Activated CD4-positive, alpha-beta memory T cell treated with anti-CD3 and anti-CD28 coated beads, Interleukin-2, amount 10 ng/mL, durations not matched to agents 7 days and 5 days (primary cell): ENCODE measurements around the gene SFPQ. TPM values are rescaled to one million over a fixed set of nuclear protein-coding genes. Genes with fewer than 3 reads are reported as not detected.

Experiments used
- CTCF ChIA-PET: fragments of 350-600 bp; sonication (Branson Sonifier 250); formaldehyde crosslinking; loops from one replicate; lab custom pipeline; 2021; ENCODE audit warnings: antibody characterized with exemption, inconsistent platforms; lab: Charles Lee
- POLR2A ChIA-PET: fragments of 350-600 bp; sonication (Branson Sonifier 250); formaldehyde crosslinking; loops from one replicate; lab custom pipeline; 2021; ENCODE audit warnings: antibody characterized with exemption; lab: Charles Lee
- DNase-seq: peaks from one replicate; pipeline ENCODE4 v3.0.0-alpha.2; 2020
- H3K27ac Mint-ChIP-seq: one replicate; pipeline ENCODE4 v1.8.0; 2021; ENCODE audit warnings: mild to moderate bottlenecking, mixed read lengths
- H3K27me3 Mint-ChIP-seq: one replicate; pipeline ENCODE4 v1.8.0; 2021; ENCODE audit warnings: mixed read lengths
- H3K36me3 Mint-ChIP-seq: one replicate; pipeline ENCODE4 v1.8.0; 2021; ENCODE audit warnings: low read depth, mixed read lengths
- H3K4me1 Mint-ChIP-seq: one replicate; pipeline ENCODE4 v1.8.0; 2021; ENCODE audit warnings: mixed read lengths
- H3K4me3 Mint-ChIP-seq: one replicate; pipeline ENCODE4 v1.8.0; 2021; ENCODE audit warnings: mild to moderate bottlenecking, mixed read lengths
- H3K9me3 Mint-ChIP-seq: one replicate; pipeline ENCODE4 v1.8.0; 2021; ENCODE audit warnings: mixed read lengths
- total RNA-seq, 2 experiments: library from RNA; stranded (reverse); gene quantifications; one replicate each; pipeline ENCODE4 v1.2.3, GENCODE V29; 2021

Gene SFPQ
- total RNA-seq, 2 experiments from 2014 or later: 319 to 328 TPM

DNA sequence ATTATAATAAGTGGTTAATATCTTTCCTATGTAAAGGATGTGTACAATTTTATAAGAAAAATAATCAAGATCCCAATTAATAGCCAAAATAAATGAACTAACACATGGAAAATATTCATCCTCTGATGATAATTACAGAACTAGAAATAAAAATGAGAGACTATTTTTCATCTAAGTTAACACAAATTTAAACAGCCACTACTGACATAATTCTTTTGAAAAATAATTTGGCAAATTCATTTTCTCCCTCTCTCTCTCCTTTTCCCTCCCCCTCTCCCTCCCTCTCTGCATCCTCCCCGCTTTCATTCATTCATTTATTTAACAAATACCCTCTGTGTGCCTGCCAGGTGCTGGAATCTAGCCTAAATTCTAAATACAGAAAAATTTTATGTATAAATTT is 10.3 kb upstream of the SFPQ start:
- H3K4me1 Mint-ChIP-seq: peaks cover 5% of the 10 kb centered on the region
- DNase-seq: no peak
- peaks cover 5% of the 10 kb centered on the region for H3K27me3 Mint-ChIP-seq
- no peaks in the 10 kb centered on the region for H3K36me3 Mint-ChIP-seq
- H3K9me3 Mint-ChIP-seq: no peaks in the 10 kb centered on the region
- POLR2A ChIA-PET: no interaction called here
- CTCF ChIA-PET: interaction anchor here (0.9 kb wide), 1 partner anchor 11 kb away, joined by 3 read pairs; no protein-coding TSS in a partner anchor
- no peak overlapping the region for H3K27ac Mint-ChIP-seq
- no peak overlapping the region for H3K4me3 Mint-ChIP-seq

DNA sequence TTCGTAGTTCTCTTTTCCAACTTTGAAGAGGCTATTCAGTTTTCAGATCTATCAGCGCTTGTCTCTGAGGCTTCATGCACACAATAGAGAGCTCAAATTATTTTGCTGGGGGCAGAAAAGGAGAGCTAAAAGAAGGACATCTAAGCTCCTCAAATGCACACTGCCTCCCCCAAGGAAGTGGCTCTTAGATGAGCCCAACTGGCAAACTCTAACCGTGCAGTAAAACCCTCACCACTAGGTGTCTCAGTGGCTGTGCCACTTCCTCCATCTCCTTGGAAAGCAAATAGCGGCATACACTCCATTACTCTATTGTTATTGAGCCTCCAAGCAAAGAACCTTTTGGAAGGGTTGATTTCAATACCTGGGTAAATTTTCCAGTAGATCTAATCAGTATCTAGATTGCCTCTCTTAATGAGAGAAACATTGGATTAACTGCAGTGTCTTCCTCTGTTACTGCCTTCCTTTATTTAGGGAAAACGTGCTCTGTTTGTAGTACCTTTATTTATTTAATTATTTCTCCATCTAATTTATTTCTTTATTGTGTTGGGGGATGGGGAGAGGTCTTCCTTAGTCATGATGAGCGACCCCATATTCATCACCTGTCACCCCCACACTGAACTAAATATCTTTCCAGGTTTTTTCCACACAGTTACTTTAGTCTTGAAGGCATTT is 9.2 kb upstream of the SFPQ start:
- Mint-ChIP-seq H3K4me3 (no peak overlapping the region), H3K27ac (no peak overlapping the region), H3K36me3 (no peaks in the 10 kb centered on the region), H3K9me3 (no peaks in the 10 kb centered on the region), H3K27me3 (peaks cover 9% of the 10 kb centered on the region), H3K4me1 (peaks cover 5% of the 10 kb centered on the region)
- ChIA-PET CTCF (interaction anchor here (0.6 to 1.4 kb wide), 10 partner anchors 9 to 362 kb away, joined by 3 to 7 read pairs (median 4); partner anchors contain the start of gene SFPQ), POLR2A (interaction anchor here (0.6 to 1.9 kb wide), 5 partner anchors 9 to 354 kb away, joined by 3 to 8 read pairs (median 3); partner anchors contain the start of gene SFPQ)
- peak; percentile 76 for DNase-seq

DNA sequence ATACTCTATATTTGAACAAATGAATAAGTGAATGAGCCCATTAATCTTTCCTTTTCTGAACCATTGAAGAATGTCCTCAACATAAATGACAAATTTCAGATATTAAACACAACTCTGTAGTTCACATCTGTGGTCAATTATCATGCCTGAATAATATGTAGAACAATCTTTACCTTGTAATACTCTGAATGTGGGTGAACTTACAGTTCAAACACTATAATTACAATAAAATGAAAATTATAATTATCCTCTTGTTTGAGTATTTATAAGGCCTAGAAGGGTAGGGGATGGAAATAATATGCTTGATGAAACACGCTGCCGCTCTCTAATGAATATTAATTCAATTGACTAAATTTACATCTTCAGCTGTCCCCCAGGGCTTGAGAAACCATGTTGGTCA is 8.7 kb upstream of the SFPQ start:
- Mint-ChIP-seq H3K9me3 (no peaks in the 10 kb centered on the region), H3K4me1 (peaks cover 5% of the 10 kb centered on the region), H3K4me3 (no peak overlapping the region), H3K36me3 (no peaks in the 10 kb centered on the region), H3K27ac (no peak overlapping the region), H3K27me3 (peaks cover 9% of the 10 kb centered on the region)
- DNase-seq: no peak
- POLR2A ChIA-PET: interaction anchor here (0.9 to 1.9 kb wide), 4 partner anchors 9 to 354 kb away, joined by 3 to 8 read pairs (median 4); partner anchors contain the start of gene SFPQ
- CTCF ChIA-PET: interaction anchor here (0.6 to 1.4 kb wide), 8 partner anchors 9 to 363 kb away, joined by 3 to 7 read pairs (median 4); partner anchors contain the start of gene SFPQ

DNA sequence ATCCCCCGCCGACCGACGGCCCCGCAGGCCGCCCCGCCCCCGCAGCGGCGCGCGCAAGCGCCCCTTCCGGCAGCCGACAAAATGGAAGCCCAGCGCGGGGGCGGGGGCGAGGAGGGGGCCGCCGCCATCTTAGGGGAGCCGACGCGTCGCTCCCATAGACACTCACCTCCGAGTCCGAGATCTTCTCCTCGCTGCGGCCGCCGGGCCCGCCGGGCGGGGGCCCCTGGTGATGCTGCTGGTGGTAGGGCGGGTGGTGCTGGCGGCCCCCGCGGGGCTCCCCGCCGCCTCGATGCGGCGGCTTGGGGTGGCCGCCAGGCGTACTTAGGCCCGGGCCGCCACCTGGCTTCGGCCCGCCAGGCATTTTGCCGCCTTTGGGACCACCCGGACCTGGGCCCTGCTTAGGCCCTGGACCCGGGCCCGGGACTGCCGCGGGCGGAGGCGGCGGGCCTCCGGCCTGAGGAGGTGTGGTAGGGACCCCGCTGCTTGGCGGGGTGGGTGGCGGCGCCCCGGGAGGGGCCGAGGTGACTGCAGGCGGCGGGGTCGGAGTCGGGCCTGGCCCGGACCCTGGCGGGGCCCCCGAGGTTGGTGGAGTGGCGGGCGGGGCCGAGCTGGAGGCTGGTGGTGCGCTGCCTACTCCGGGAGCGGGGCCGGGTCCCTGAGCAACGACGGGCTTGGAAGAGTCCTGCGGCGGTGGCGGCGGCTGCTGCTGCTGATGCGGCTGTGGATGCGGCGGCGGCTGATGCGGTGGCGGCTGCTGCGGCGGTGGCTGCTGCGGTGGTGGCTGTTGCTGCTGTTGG is 691 bp downstream of the SFPQ start:
- DNase-seq: peak; percentile 89
- no peaks in the 10 kb centered on the region for H3K9me3 Mint-ChIP-seq
- peak overlapping the region; percentile 94 for H3K4me3 Mint-ChIP-seq
- peak overlapping the region; percentile 99 for H3K27ac Mint-ChIP-seq
- H3K4me1 Mint-ChIP-seq: peaks cover 52% of the 10 kb centered on the region
- H3K36me3 Mint-ChIP-seq: peaks cover 46% of the 10 kb centered on the region
- H3K27me3 Mint-ChIP-seq: no peaks in the 10 kb centered on the region
- ChIA-PET CTCF (interaction anchor here (0.7 to 1.0 kb wide), 4 partner anchors 10 to 340 kb away, joined by 3 to 7 read pairs (median 4); no protein-coding TSS in a partner anchor), POLR2A (interaction anchor here (1.0 to 2.9 kb wide), 20 partner anchors 9 to 577 kb away, joined by 3 to 13 read pairs (median 5); partner anchors contain the start of genes CLSPN, KIAA0319L, NCDN and TFAP2E)

DNA sequence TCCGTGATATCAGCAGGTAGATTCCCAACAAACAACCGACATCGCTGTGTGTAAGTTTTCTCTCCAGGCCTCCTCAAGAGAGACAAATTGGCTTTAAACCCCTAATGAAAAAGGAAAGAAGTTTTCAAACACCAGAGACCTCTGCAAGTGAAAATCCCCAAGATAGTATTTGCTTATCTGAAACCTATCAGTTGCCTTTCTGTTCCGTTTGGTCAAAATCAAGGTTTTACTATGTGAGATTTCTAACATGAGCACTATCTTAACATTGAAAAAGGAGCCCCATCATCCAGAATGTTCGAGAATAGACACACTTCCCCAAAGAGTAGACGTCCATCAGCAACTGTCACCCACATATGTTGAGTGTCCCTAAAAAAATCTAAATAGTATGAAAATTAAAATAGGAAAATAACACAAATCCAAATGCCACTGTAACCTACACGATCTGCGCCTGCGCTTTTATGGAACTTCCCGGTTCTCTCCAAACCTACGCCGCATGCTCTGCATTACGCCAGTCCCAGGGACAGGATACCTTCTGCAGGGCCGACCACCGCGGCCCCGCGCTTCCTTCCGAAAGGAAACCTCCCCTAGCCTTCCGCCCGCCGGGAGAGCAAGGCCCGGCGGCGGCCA is 1.4 kb downstream of the SFPQ start:
- Mint-ChIP-seq H3K4me1 (peaks cover 59% of the 10 kb centered on the region), H3K27ac (peak overlapping the region; percentile 89), H3K36me3 (peaks cover 53% of the 10 kb centered on the region), H3K27me3 (no peaks in the 10 kb centered on the region), H3K4me3 (peak overlapping the region; percentile 94), H3K9me3 (no peaks in the 10 kb centered on the region)
- CTCF ChIA-PET: interaction anchor here (0.8 kb wide), 1 partner anchor 113 kb away, joined by 3 read pairs; the partner anchor contains the start of gene ZMYM1
- POLR2A ChIA-PET: interaction anchor here (0.5 to 3.1 kb wide), 11 partner anchors 8 to 578 kb away, joined by 3 to 20 read pairs (median 8); partner anchors contain the start of genes CLSPN, SMIM12, TMEM35B and ZMYM1
- no peak for DNase-seq

DNA sequence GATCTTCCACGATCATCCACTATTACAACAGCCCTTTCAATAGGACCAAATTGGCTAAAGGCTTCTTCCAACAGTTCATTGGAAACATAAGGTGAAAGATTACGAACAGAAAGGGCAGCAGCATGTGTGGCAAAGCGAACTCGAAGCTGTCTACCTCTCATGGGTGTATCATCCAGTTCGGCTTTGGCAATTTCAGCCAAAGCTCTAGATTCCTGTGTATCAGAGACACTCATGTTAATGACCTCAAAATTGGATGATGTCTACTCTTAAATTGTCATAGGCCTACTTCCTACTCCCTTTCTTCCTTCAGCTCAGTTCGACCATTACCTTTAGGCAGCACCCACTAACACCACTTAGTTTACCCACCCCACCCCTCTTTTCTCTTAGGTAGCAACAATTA is 2.2 kb downstream of the SFPQ start:
- POLR2A ChIA-PET: interaction anchor here (0.5 to 3.1 kb wide), 13 partner anchors 8 to 578 kb away, joined by 3 to 20 read pairs (median 7); partner anchors contain the start of genes CLSPN, SMIM12, TMEM35B and ZMYM1
- peaks cover 67% of the 10 kb centered on the region for H3K4me1 Mint-ChIP-seq
- no peaks in the 10 kb centered on the region for H3K9me3 Mint-ChIP-seq
- H3K27me3 Mint-ChIP-seq: no peaks in the 10 kb centered on the region
- H3K4me3 Mint-ChIP-seq: peak overlapping the region; percentile 94
- peak overlapping the region; percentile 89 for H3K27ac Mint-ChIP-seq
- peaks cover 61% of the 10 kb centered on the region for H3K36me3 Mint-ChIP-seq
- no peak for DNase-seq
- CTCF ChIA-PET: interaction anchor here (0.8 kb wide), 1 partner anchor 112 kb away, joined by 3 read pairs; the partner anchor contains the start of gene ZMYM1

DNA sequence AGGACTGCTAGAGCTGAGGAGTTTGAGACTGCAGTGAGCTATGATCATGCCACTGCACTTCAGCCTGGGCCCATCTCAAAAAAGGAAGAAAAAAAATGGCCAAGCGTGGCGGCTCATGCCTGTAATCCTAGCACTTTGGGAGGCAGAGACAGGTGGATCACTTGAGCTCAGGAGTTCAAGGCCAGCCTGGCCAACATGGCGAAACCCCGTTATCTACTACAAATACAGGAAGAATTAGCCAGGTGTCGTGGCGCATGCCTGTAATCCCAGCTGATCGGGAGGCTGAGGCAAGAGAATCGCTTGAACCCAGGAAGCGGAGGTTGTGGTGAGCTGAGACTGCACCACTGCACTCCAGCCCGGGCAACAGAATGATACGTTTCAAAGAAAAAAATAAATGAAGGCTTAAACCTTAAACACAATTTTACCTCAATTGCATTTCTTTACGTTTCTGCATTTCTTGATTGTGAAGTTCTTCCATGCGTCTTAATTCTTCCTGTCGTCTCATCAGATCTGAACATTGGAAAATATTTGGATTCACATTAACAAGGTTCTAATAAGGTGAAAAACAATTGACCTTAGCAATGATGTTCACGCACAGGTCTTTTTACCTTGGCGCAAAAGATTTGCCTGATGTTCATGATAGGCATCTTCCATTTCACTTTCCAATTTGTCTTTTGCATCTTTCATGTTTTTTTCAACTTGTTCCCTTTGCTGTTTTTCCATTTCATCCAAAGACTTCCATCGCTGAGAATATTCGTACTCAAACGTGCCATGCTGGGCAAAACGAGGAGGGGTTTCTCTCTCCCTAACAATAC is 4.2 kb downstream of the SFPQ start:
- peaks cover 81% of the 10 kb centered on the region for H3K4me1 Mint-ChIP-seq
- DNase-seq: peak; percentile 21
- H3K27ac Mint-ChIP-seq: peak overlapping the region; percentile 89
- H3K9me3 Mint-ChIP-seq: no peaks in the 10 kb centered on the region
- ChIA-PET CTCF (interaction anchor here (0.6 kb wide), 1 partner anchor 266 kb away, joined by 4 read pairs; no protein-coding TSS in a partner anchor), POLR2A (interaction anchor here (0.8 to 3.1 kb wide), 3 partner anchors 11 to 158 kb away, joined by 3 to 9 read pairs (median 3); partner anchors contain the start of gene ZMYM1)
- no peaks in the 10 kb centered on the region for H3K27me3 Mint-ChIP-seq
- H3K4me3 Mint-ChIP-seq: peak overlapping the region; percentile 94
- H3K36me3 Mint-ChIP-seq: peaks cover 81% of the 10 kb centered on the region

DNA sequence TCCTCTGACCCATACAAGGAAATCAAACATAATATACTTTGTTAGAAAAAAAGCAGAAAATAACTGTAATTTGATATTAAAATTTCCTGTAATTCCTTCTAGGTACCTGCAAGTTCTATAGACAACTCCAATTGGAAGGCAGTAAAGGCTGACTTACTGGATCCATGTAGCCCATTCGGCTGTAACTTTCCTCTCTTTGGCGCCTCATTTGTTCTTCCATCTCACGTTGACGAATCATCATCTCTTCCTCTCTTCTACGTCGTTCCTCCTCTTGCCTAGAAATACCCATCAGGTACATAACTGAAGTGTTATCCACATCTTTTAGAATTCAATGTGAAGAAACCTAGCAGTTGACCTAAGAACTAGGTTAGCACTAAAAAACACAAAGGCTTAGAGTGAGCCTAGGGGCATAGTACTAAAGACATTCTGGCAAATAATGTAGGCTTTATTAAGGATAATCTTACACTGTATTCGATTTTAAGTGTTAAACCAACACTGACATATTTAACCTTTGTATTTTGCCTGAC is 5.1 kb downstream of the SFPQ start:
- Mint-ChIP-seq H3K27me3 (no peaks in the 10 kb centered on the region), H3K4me1 (peaks cover 80% of the 10 kb centered on the region), H3K27ac (no peak overlapping the region), H3K4me3 (no peak overlapping the region), H3K9me3 (no peaks in the 10 kb centered on the region), H3K36me3 (peaks cover 89% of the 10 kb centered on the region)
- ChIA-PET POLR2A (interaction anchor here (0.6 kb wide), 1 partner anchor 109 kb away, joined by 3 read pairs; the partner anchor contains the start of gene ZMYM1), CTCF (interaction anchor here (0.6 kb wide), 1 partner anchor 267 kb away, joined by 4 read pairs; no protein-coding TSS in a partner anchor)
- no peak for DNase-seq

DNA sequence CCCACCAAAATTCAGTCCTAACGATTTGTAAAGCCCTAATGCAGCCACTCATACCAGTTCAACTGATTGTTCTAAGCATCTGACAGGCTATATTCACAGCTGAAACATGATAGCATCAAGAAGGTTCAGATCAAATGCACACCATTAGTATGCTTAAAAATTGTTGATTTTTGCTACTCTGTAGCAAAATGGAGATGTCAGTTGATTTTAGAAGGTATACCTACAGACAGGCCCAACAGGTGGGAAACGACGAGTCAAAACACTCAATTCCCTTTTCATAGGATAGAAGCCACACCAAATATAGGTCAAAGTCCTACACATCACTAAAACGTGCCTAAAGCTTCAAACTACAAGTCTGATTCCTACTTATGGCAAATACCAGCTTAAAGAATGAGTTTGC is 6.7 kb downstream of the SFPQ start:
- POLR2A ChIA-PET: interaction anchor here (1.0 to 2.1 kb wide), 4 partner anchors 11 to 201 kb away, joined by 3 to 9 read pairs (median 4); partner anchors contain the start of gene TMEM35B
- no peak for DNase-seq
- Mint-ChIP-seq H3K27ac (peak overlapping the region; percentile 50), H3K4me3 (no peak overlapping the region), H3K9me3 (no peaks in the 10 kb centered on the region), H3K4me1 (peaks cover 96% of the 10 kb centered on the region), H3K36me3 (peaks cover 99% of the 10 kb centered on the region), H3K27me3 (no peaks in the 10 kb centered on the region)
- CTCF ChIA-PET: no interaction called here

DNA sequence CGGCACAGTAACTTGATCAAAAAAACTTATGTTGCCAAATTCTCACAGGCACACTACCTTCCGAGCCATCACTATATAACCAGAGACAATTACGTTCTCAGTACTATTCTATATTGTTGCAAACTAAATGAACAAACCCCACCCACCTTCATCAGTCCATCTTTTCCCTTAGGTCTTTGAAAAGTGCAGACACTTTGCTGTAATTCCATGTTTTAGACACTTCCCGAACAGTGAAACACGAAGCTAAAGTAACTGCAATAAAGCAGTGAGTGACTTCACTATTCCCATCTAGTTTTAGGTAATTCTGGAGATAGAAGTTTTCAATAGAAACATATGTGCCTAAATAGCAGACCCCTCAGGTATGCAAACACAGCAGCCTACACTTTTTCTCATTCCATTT is 7.7 kb downstream of the SFPQ start:
- Mint-ChIP-seq H3K4me3 (no peak overlapping the region), H3K27ac (peak overlapping the region; percentile 29), H3K27me3 (no peaks in the 10 kb centered on the region), H3K4me1 (peaks cover 97% of the 10 kb centered on the region), H3K36me3 (peaks cover 99% of the 10 kb centered on the region), H3K9me3 (no peaks in the 10 kb centered on the region)
- ChIA-PET POLR2A (interaction anchor here (1.4 to 2.1 kb wide), 3 partner anchors 13 to 200 kb away, joined by 3 to 9 read pairs (median 4); partner anchors contain the start of gene TMEM35B), CTCF (no interaction called here)
- no peak for DNase-seq
